PC-3 (cell line): Measurements from ENCODE around the gene CLCA2. TPM values are rescaled to one million over a fixed set of nuclear protein-coding genes. Genes with fewer than 3 reads are reported as not detected.

Experiments
- ATAC-seq: fragments of 200-7000 bp; cut with Tn5 transposase; 2 replicates; pipeline ENCODE4 v1.9.1; 2020; ENCODE audit warnings: mild to moderate bottlenecking, moderate library complexity
- BruUV-seq: library from RNA; stranded (reverse); fragments of 400-500 nt; replicated peaks from 2 replicates; lab custom pipeline; 2021; lab: Mats Ljungman, UMichigan
- CTCF ChIA-PET: fragments of 300-600 bp; sonication (Branson Sonifier 250); formaldehyde crosslinking; loops from one replicate; lab custom pipeline; 2022; ENCODE audit warnings: antibody characterized with exemption; lab: Charles Lee
- POLR2A ChIA-PET: fragments of 300-600 bp; sonication (Branson Sonifier 250); formaldehyde crosslinking; loops from one replicate; lab custom pipeline; 2022; ENCODE audit warnings: antibody characterized with exemption; ENCODE audit not compliant: unreplicated experiment; lab: Charles Lee
- DNase-seq: peaks from one replicate; pipeline ENCODE4 v3.0.0-alpha.2; 2015
- H2AFZ ChIP-seq: fragments of 300-600 bp; sonication (generic); 2 replicates; pipeline ENCODE4 v1.6.0; 2016; ENCODE audit warnings: antibody characterized with exemption, low read length
- H3F3A ChIP-seq: fragments of 300-600 bp; sonication (generic); one replicate; pipeline ENCODE4 v1.6.0; 2017; ENCODE audit warnings: antibody characterized with exemption, low read length, control low read depth, mild to moderate bottlenecking; ENCODE audit not compliant: unreplicated experiment
- H3K27ac ChIP-seq: fragments of 300-600 bp; sonication (generic); 2 replicates; pipeline ENCODE4 v1.5.1; 2016; ENCODE audit warnings: mild to moderate bottlenecking, low read length
- H3K27me3 ChIP-seq: fragments of 300-600 bp; sonication (generic); 2 replicates; pipeline ENCODE4 v1.6.1; 2016; ENCODE audit warnings: low read length, mixed read lengths
- H3K36me3 ChIP-seq: fragments of 300-600 bp; sonication (generic); 2 replicates; pipeline ENCODE4 v1.6.1; 2016; ENCODE audit warnings: low read depth, mixed run types, low read length, mixed read lengths
- H3K4me1 ChIP-seq: fragments of 300-600 bp; sonication (generic); 2 replicates; pipeline ENCODE4 v1.5.1; 2016; ENCODE audit warnings: low read length; ENCODE audit not compliant: insufficient read depth
- H3K4me2 ChIP-seq: fragments of 300-600 bp; sonication (generic); 2 replicates; pipeline ENCODE4 v1.6.0; 2016; ENCODE audit warnings: low read length
- H3K4me3 ChIP-seq: fragments of 300-600 bp; sonication (generic); 2 replicates; pipeline ENCODE4 v1.5.1; 2016; ENCODE audit warnings: mild to moderate bottlenecking, low read length, mixed read lengths
- H3K79me2 ChIP-seq: fragments of 300-600 bp; sonication (generic); 2 replicates; pipeline ENCODE4 v1.6.1; 2017; ENCODE audit warnings: low read length, mixed read lengths
- H3K9ac ChIP-seq: fragments of 300-600 bp; sonication (generic); 2 replicates; pipeline ENCODE4 v1.6.0; 2016; ENCODE audit warnings: mild to moderate bottlenecking, low read length
- H3K9me2 ChIP-seq: fragments of 300-600 bp; sonication (generic); replicated peaks from 2 replicates; pipeline ENCODE4 v1.6.1; 2016; ENCODE audit warnings: mixed run types, low read length, mixed read lengths
- H3K9me3 ChIP-seq: fragments of 300-600 bp; sonication (generic); 2 replicates; pipeline ENCODE4 v1.6.1; 2016; ENCODE audit warnings: low read length, mixed read lengths
- H4K20me1 ChIP-seq: fragments of 300-600 bp; sonication (generic); 2 replicates; pipeline ENCODE4 v1.6.1; 2016; ENCODE audit warnings: low read length, mixed read lengths
- CTCF ChIP-seq: fragments of 300-600 bp; sonication (generic); conservative IDR thresholded peaks from 2 replicates; pipeline ENCODE4 v1.5.1; 2017; ENCODE audit warnings: antibody characterized with exemption, low read depth, mild to moderate bottlenecking, low read length
- EZH2 ChIP-seq: fragments of 300-600 bp; sonication (generic); IDR thresholded peaks from one replicate; pipeline ENCODE4 v1.6.1; 2017; ENCODE audit warnings: antibody characterized with exemption, mild to moderate bottlenecking, low read length; ENCODE audit not compliant: unreplicated experiment
- EZH2phosphoT487 ChIP-seq: fragments of 300-600 bp; sonication (generic); IDR thresholded peaks from 2 replicates; pipeline ENCODE4 v1.6.1; 2018; ENCODE audit warnings: mild to moderate bottlenecking, antibody characterized with exemption, low read length, borderline replicate concordance
- intact Hi-C: fragments of 100-400 bp; cut with micrococcal nuclease; formaldehyde crosslinking; loops from 2 replicates; pipeline ENCODE4 v1.9.0; 2023
- total RNA-seq: library from RNA; depleted of rRNA; stranded (reverse); fragments of >200 nt; gene quantifications from 2 replicates; pipeline ENCODE4 v1.2.3, GENCODE V29; 2014

CLCA2 gene
- total RNA-seq, 1 experiment from 2014 or later = 0.22 TPM

GRCh38 chr1:86487131-86487810 lies 63.3 kb downstream of the CLCA2 start:
- Histone ChIP-seq H3K36me3 (no peaks in the 10 kb centered on the region), H3K4me1 (no peaks in the 10 kb centered on the region), H3K9me2 (no peaks in the 10 kb centered on the region), H2AFZ (no peak overlapping the region), H3K4me2 (no peak overlapping the region), H3K9ac (no peak overlapping the region), H3K4me3 (no peak overlapping the region), H3K27ac (no peak overlapping the region), H3K27me3 (no peaks in the 10 kb centered on the region), H3K79me2 (no peaks in the 10 kb centered on the region), H3F3A (no peaks in the 10 kb centered on the region), H3K9me3 (no peaks in the 10 kb centered on the region), H4K20me1 (no peaks in the 10 kb centered on the region)
- TF ChIP-seq EZH2phosphoT487 (no peak), EZH2 (no peak), CTCF (no peak)
- no TSS peak for BruUV-seq
- ATAC-seq (peak; percentile 53), DNase-seq (peak; percentile 39)
- intact Hi-C loops = no loop called here
- ChIA-PET POLR2A (no interaction called here), CTCF (no interaction called here)

GRCh38 chr1:86487811-86488141 lies 63.8 kb downstream of the CLCA2 start:
- intact Hi-C loops = no loop called here
- POLR2A ChIA-PET = no interaction called here
- Histone ChIP-seq H3K9me2 (no peaks in the 10 kb centered on the region), H3K4me1 (no peaks in the 10 kb centered on the region), H3F3A (no peaks in the 10 kb centered on the region), H3K36me3 (no peaks in the 10 kb centered on the region), H3K4me2 (no peak overlapping the region), H3K27ac (no peak overlapping the region), H3K27me3 (no peaks in the 10 kb centered on the region), H4K20me1 (no peaks in the 10 kb centered on the region), H3K9me3 (no peaks in the 10 kb centered on the region), H2AFZ (no peak overlapping the region), H3K79me2 (no peaks in the 10 kb centered on the region), H3K9ac (no peak overlapping the region), H3K4me3 (no peak overlapping the region)
- TF ChIP-seq EZH2 = no peak
- TF ChIP-seq EZH2phosphoT487 = no peak
- no peak for TF ChIP-seq CTCF
- no peak for ATAC-seq
- BruUV-seq = no TSS peak
- no peak for DNase-seq
- CTCF ChIA-PET = no interaction called here

- no peak overlapping the region for H3K4me3 ChIP-seq
- H3K79me2 ChIP-seq = no peaks in the 10 kb centered on the region
- no peaks in the 10 kb centered on the region for H3K36me3 ChIP-seq
- no peaks in the 10 kb centered on the region for H3K27me3 ChIP-seq
- no peak for DNase-seq
- no peak overlapping the region for H3K9ac ChIP-seq
- H3F3A ChIP-seq = no peaks in the 10 kb centered on the region
- H3K4me1 ChIP-seq = no peaks in the 10 kb centered on the region
- H3K9me2 ChIP-seq = no peaks in the 10 kb centered on the region
- no peaks in the 10 kb centered on the region for H4K20me1 ChIP-seq
- TF ChIP-seq EZH2phosphoT487 (no peak), EZH2 (no peak), CTCF (no peak)
- ChIA-PET CTCF (interaction anchor here (0.6 kb wide), 1 partner anchor 95 kb away, joined by 5 read pairs; no protein-coding TSS in a partner anchor), POLR2A (no interaction called here)
- no peaks in the 10 kb centered on the region for H3K9me3 ChIP-seq
- no TSS peak for BruUV-seq
- H2AFZ ChIP-seq = no peak overlapping the region
- intact Hi-C loops = no loop called here
- ATAC-seq = no peak
- no peak overlapping the region for H3K27ac ChIP-seq
- no peak overlapping the region for H3K4me2 ChIP-seq
These were observed 65.4 kb downstream of the CLCA2 start for GRCh38 chr1:86489242-86489878.
